Neural cell (in vitro differentiated cells): ENCODE data around the gene MYO3B. TPM values are rescaled to one million over a fixed set of nuclear protein-coding genes. Genes with fewer than 3 reads are reported as not detected.

ENCODE experiments used
- H2AFZ ChIP-seq: fragments of 200-600, 300-800 bp; sonication (generic), shearing (Covaris generic); 2 replicates; pipeline ENCODE4 v1.6.0; 2014; ENCODE audit warnings: low read depth, mild to moderate bottlenecking, antibody characterized with exemption, low read length, moderate library complexity
- H3F3A ChIP-seq: fragments of 200-600 bp; shearing (Covaris generic); 2 replicates; pipeline ENCODE4 v1.6.1; 2016; ENCODE audit warnings: mild to moderate bottlenecking, moderate library complexity, mixed read lengths, antibody characterized with exemption, low read length; ENCODE audit not compliant: insufficient read depth, poor library complexity, severe bottlenecking
- H3K27ac ChIP-seq: fragments of 200-600, 300-800 bp; sonication (generic), shearing (Covaris generic); 2 replicates; pipeline ENCODE4 v1.5.1; 2014; ENCODE audit warnings: mild to moderate bottlenecking, low read length, moderate library complexity
- H3K27me3 ChIP-seq: fragments of 300-800, 200-600 bp; sonication (generic), shearing (Covaris generic); 2 replicates; pipeline ENCODE4 v1.6.0; 2014; ENCODE audit warnings: mild to moderate bottlenecking, low read depth, low read length, moderate library complexity; ENCODE audit not compliant: insufficient read depth
- H3K36me3 ChIP-seq: fragments of 300-800, 200-600 bp; sonication (generic), shearing (Covaris generic); 2 replicates; pipeline ENCODE4 v1.5.1; 2014; ENCODE audit warnings: mild to moderate bottlenecking, antibody characterized with exemption, low read length, moderate library complexity; ENCODE audit not compliant: insufficient read depth
- H3K4me2 ChIP-seq: fragments of 300-800, 200-600 bp; sonication (generic), shearing (Covaris generic); 2 replicates; pipeline ENCODE4 v1.6.0; 2014; ENCODE audit warnings: mild to moderate bottlenecking, low read length
- H3K4me3 ChIP-seq: fragments of 300-800, 200-600 bp; sonication (generic), shearing (Covaris generic); 2 replicates; pipeline ENCODE4 v1.5.1; 2014; ENCODE audit warnings: mild to moderate bottlenecking, low read length, moderate library complexity
- H3K79me2 ChIP-seq: fragments of 200-600 bp; shearing (Covaris generic); replicated peaks from 2 replicates; pipeline ENCODE4 v1.6.0; 2014; ENCODE audit warnings: mild to moderate bottlenecking, low read length, moderate library complexity; ENCODE audit not compliant: insufficient read depth
- H3K9ac ChIP-seq: fragments of 300-800, 200-600 bp; sonication (generic), shearing (Covaris generic); 2 replicates; pipeline ENCODE4 v1.6.1; 2016; ENCODE audit warnings: mild to moderate bottlenecking, low read length, mixed read lengths
- H3K9me2 ChIP-seq: fragments of 200-600 bp; shearing (Covaris generic); 2 replicates; pipeline ENCODE4 v1.6.1; 2016; ENCODE audit warnings: mild to moderate bottlenecking, low read length, mixed read lengths; ENCODE audit not compliant: insufficient read depth
- H3K9me3 ChIP-seq: fragments of 200-600, 300-800 bp; sonication (generic), shearing (Covaris generic); 2 replicates; pipeline ENCODE4 v1.6.1; 2016; ENCODE audit warnings: mild to moderate bottlenecking, mixed run types, low read length, moderate library complexity, mixed read lengths
- H4K20me1 ChIP-seq: fragments of 200-600 bp; shearing (Covaris generic); 2 replicates; pipeline ENCODE4 v1.6.1; 2016; ENCODE audit warnings: mild to moderate bottlenecking, mixed run types; ENCODE audit not compliant: insufficient read depth
- EP300 ChIP-seq: fragments of 450-650 bp; conservative IDR thresholded peaks from 2 replicates; pipeline ENCODE4 v1.6.1; 2014; ENCODE audit warnings: antibody characterized with exemption, mild to moderate bottlenecking, moderate library complexity; ENCODE audit not compliant: poor library complexity, severe bottlenecking
- EZH2 ChIP-seq: fragments of 200-600, 300-800 bp; shearing (Covaris generic), sonication (generic); IDR thresholded peaks from 2 replicates; pipeline ENCODE4 v1.6.1; 2014; ENCODE audit warnings: antibody characterized with exemption, low read length, borderline replicate concordance, mild to moderate bottlenecking; ENCODE audit not compliant: insufficient read depth, poor library complexity, severe bottlenecking
- MXI1 ChIP-seq: fragments of 450-650 bp; conservative IDR thresholded peaks from 2 replicates; pipeline ENCODE4 v1.6.1; 2014; ENCODE audit warnings: antibody characterized with exemption, mild to moderate bottlenecking; ENCODE audit not compliant: poor library complexity, severe bottlenecking
- POLR2AphosphoS5 ChIP-seq: IDR thresholded peaks from 2 replicates; pipeline ENCODE4 v1.6.1; 2012
- RAD21 ChIP-seq: fragments of 450-650 bp; conservative IDR thresholded peaks from 2 replicates; pipeline ENCODE4 v1.6.1; 2014; ENCODE audit warnings: antibody characterized with exemption, mild to moderate bottlenecking, moderate library complexity
- REST ChIP-seq: IDR thresholded peaks from 2 replicates; pipeline ENCODE4 v1.6.1; 2012; ENCODE audit warnings: borderline replicate concordance
- SMC3 ChIP-seq: fragments of 450-650 bp; conservative IDR thresholded peaks from 2 replicates; pipeline ENCODE4 v1.6.1; 2014; ENCODE audit warnings: antibody characterized with exemption, mild to moderate bottlenecking, moderate library complexity; ENCODE audit not compliant: poor library complexity
- TAF1 ChIP-seq: IDR thresholded peaks from 2 replicates; pipeline ENCODE4 v1.6.1; 2012; ENCODE audit warnings: low read depth
- polyA plus RNA-seq: library from polyadenylated mRNA; depleted of rRNA; stranded (reverse); fragments of >200 nt; gene quantifications from 2 replicates; pipeline ENCODE4 v1.2.3, GENCODE V29; 2014
- TF ChIP-seq, protein P1 (sequence below): fragments of 450-650 bp; IDR thresholded peaks from 2 replicates; pipeline ENCODE4 v1.5.1; 2014; ENCODE audit warnings: antibody characterized with exemption, mild to moderate bottlenecking, moderate library complexity; ENCODE audit not compliant: poor library complexity, severe bottlenecking

MYO3B gene
- polyA plus RNA-seq, 1 donor from 2014 or later: 0.11 TPM

- Histone ChIP-seq H3K9ac (no peak overlapping the region), H3K9me3 (no peaks in the 10 kb centered on the region), H4K20me1 (no peaks in the 10 kb centered on the region), H3F3A (no peaks in the 10 kb centered on the region), H2AFZ (no peak overlapping the region), H3K36me3 (no peaks in the 10 kb centered on the region), H3K27me3 (no peaks in the 10 kb centered on the region), H3K9me2 (no peaks in the 10 kb centered on the region), H3K27ac (no peak overlapping the region), H3K4me3 (no peak overlapping the region), H3K4me2 (no peak overlapping the region), H3K79me2 (no peaks in the 10 kb centered on the region)
- TF ChIP-seq EZH2 (no peak), TAF1 (no peak), REST (no peak), SMC3 (no peak), POLR2AphosphoS5 (no peak), MXI1 (no peak), EP300 (no peak), RAD21 (no peak)
- TF ChIP-seq, protein P1, sequence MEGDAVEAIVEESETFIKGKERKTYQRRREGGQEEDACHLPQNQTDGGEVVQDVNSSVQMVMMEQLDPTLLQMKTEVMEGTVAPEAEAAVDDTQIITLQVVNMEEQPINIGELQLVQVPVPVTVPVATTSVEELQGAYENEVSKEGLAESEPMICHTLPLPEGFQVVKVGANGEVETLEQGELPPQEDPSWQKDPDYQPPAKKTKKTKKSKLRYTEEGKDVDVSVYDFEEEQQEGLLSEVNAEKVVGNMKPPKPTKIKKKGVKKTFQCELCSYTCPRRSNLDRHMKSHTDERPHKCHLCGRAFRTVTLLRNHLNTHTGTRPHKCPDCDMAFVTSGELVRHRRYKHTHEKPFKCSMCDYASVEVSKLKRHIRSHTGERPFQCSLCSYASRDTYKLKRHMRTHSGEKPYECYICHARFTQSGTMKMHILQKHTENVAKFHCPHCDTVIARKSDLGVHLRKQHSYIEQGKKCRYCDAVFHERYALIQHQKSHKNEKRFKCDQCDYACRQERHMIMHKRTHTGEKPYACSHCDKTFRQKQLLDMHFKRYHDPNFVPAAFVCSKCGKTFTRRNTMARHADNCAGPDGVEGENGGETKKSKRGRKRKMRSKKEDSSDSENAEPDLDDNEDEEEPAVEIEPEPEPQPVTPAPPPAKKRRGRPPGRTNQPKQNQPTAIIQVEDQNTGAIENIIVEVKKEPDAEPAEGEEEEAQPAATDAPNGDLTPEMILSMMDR: no peak
Measured at GRCh38 chr2:170647741-170648436, 469.9 kb downstream of the MYO3B start.

DNA sequence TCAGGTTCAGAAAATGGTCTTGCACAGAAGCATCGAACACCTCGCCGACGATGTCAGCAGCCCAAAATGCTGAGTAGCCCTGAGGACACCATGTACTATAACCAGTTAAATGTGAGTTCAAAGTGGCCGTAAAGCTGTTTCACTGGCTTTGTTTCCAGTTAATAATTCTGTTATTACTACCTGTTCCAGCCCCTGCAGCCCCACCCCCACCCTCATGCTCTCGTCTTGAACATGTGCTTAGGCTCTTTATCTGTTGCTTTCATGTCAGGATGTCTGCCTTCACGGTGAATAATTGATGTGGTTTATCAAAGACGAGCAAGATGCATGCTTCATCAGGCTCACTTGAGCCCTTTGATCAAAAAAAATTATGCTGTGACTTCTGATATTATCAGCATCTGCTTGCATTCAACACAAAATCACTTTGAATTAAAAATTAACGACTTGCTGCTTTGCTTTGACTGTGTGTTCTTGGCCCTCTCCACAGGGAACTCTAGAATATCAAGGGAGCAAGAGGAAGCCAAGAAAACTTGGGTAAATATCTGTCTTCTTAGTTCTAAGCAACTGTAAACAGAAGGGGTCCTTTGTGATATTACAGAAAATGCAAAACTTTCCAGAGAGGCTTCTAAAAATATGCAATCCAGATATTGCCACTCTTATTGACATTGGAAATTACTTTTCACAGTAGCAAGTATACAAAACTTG, 473.8 kb downstream of the MYO3B start:
- Histone ChIP-seq H3K9me2 (no peaks in the 10 kb centered on the region), H3K4me2 (no peak overlapping the region), H4K20me1 (no peaks in the 10 kb centered on the region), H3K36me3 (no peaks in the 10 kb centered on the region), H2AFZ (no peak overlapping the region), H3F3A (no peaks in the 10 kb centered on the region), H3K9ac (no peak overlapping the region), H3K9me3 (no peaks in the 10 kb centered on the region), H3K4me3 (no peak overlapping the region), H3K27me3 (no peaks in the 10 kb centered on the region), H3K79me2 (no peaks in the 10 kb centered on the region), H3K27ac (no peak overlapping the region)
- TF ChIP-seq MXI1: no peak
- TF ChIP-seq EZH2: no peak
- no peak for TF ChIP-seq SMC3
- no peak for TF ChIP-seq REST
- TF ChIP-seq POLR2AphosphoS5: no peak
- TF ChIP-seq, protein P1: no peak
- no peak for TF ChIP-seq TAF1
